Measurements from ENCODE around the gene CD44. TPM values are rescaled to one million over a fixed set of nuclear protein-coding genes. Genes with fewer than 3 reads are reported as not detected.

Gene CD44
- total RNA-seq, 5 donors from 2014 or later (not counting 1 experiment from before 2014, with no cell fraction given): 732 to 1,108 (median 781) TPM

GRCh38 chr11:35148163-35148837 is 9.3 kb downstream of the CD44 start:
- no CpG with 5 or more reads among the region's 5 CpGs for WGBS (ENCODE audit: insufficient coverage)
- H3K9me3 Mint-ChIP-seq: no peaks in the 10 kb centered on the region

DNA sequence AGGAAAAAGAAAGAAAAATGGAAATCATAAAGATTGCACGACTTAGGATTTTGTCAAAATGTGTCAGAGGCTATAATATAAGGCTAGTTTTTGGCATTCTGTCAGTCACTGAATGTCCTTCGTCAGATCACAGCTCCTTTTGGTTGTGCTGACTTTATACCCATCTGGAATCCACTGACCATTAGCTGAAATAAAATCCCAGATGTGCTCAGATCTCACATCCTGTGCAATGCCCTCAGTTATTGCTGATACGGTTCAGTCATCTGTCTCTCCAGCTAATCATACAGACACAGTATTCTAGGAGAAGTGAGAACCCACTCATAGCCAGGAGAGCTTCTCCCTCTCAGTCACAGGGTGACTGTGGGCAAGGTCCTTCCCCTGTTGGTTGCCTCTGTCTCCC is 11.5 kb downstream of the CD44 start:
- Histone ChIP-seq H3K9me3 (no peaks in the 10 kb centered on the region), H3K27me3 (replicated peaks in 1 of 2; ENCODE audit: control insufficient read depth in 2 of 2, extremely low read depth in 1 of 2, insufficient read depth in 2 of 2, low read length in 1 of 2) (no peaks in the 10 kb centered on the region), H3K4me1 (ENCODE audit: control insufficient read depth in 1 of 2, extremely low read depth in 1 of 2, insufficient read depth in 2 of 2, low read length in 2 of 2) (peaks cover 73 to 88% of the 10 kb centered on the region in 2 experiments), H3K4me3 (ENCODE audit: control insufficient read depth in 1 of 2, extremely low read depth in 1 of 2, low read length in 1 of 2) (no peak overlapping the region), H3K27ac (ENCODE audit: low read length) (peak overlapping the region; percentile 57), H3K36me3 (ENCODE audit: control insufficient read depth in 2 of 2, extremely low read depth in 1 of 2, insufficient read depth in 1 of 2, low read length in 1 of 2) (peaks cover 0 to 61% of the 10 kb centered on the region in 2 donors)
- no peaks in the 10 kb centered on the region for H3K27me3 Mint-ChIP-seq
- H3K27ac Mint-ChIP-seq: peak overlapping the region; percentile 88 to 89
- ChIA-PET CTCF (interaction anchor here (0.6 to 3.4 kb wide), 8 partner anchors 9 to 162 kb away, joined by 3 to 21 read pairs (median 4); no protein-coding TSS in a partner anchor), POLR2A (interaction anchor here (0.6 to 8.1 kb wide), 11 partner anchors 9 to 1010 kb away, joined by 3 to 165 read pairs (median 3); no protein-coding TSS in a partner anchor)
- WGBS (ENCODE audit: insufficient coverage): 80% methylated on average over 2 of the region's 3 CpGs
- H3K4me1 Mint-ChIP-seq: peaks cover 99 to 100% (median 100%) of the 10 kb centered on the region in 3 donors
- H3K9me3 Mint-ChIP-seq: no peaks in the 10 kb centered on the region
- H3K4me3 Mint-ChIP-seq: peak overlapping the region; percentile 4 to 91 (median 42)
- DNase-seq (no peak), ATAC-seq (replicated peaks in 1 of 4) (no peak)
- peaks cover 92% of the 10 kb centered on the region for H3K36me3 Mint-ChIP-seq

More at GRCh38 chr11:35148163-35148837, 9.3 kb downstream of the CD44 start:
- Histone ChIP-seq H3K4me3 (ENCODE audit: control insufficient read depth in 1 of 2, extremely low read depth in 1 of 2, low read length in 1 of 2) (no peak overlapping the region), H3K27ac (ENCODE audit: low read length) (peak overlapping the region; percentile 56), H3K27me3 (replicated peaks in 1 of 2; ENCODE audit: control insufficient read depth in 2 of 2, extremely low read depth in 1 of 2, insufficient read depth in 2 of 2, low read length in 1 of 2) (no peaks in the 10 kb centered on the region), H3K9me3 (no peaks in the 10 kb centered on the region), H3K4me1 (ENCODE audit: control insufficient read depth in 1 of 2, extremely low read depth in 1 of 2, insufficient read depth in 2 of 2, low read length in 2 of 2) (peaks cover 72 to 94% of the 10 kb centered on the region in 2 experiments), H3K36me3 (ENCODE audit: control insufficient read depth in 2 of 2, extremely low read depth in 1 of 2, insufficient read depth in 1 of 2, low read length in 1 of 2) (peaks cover 0 to 61% of the 10 kb centered on the region in 2 donors)
- H3K27ac Mint-ChIP-seq: peak overlapping the region; percentile 88 to 89
- H3K4me3 Mint-ChIP-seq: peak overlapping the region; percentile 25 to 91 (median 42)
- no peaks in the 10 kb centered on the region for H3K27me3 Mint-ChIP-seq
- POLR2A ChIA-PET: interaction anchor here (0.6 to 8.1 kb wide), 14 partner anchors 7 to 120 kb away, joined by 3 to 165 read pairs (median 4); partner anchors contain the start of gene CD44 (in 1 of the 2)
- CTCF ChIA-PET: interaction anchor here (0.5 to 3.4 kb wide), 6 partner anchors 12 to 44 kb away, joined by 3 to 21 read pairs (median 4); no protein-coding TSS in a partner anchor
- DNase-seq: peak in 31 of 35 experiments; percentile 45 to 75 (median 60)
- peaks cover 99 to 100% (median 100%) of the 10 kb centered on the region in 3 donors for H3K4me1 Mint-ChIP-seq
- H3K36me3 Mint-ChIP-seq: peaks cover 88% of the 10 kb centered on the region
- peak in 1 of 4 experiments; percentile 26 for ATAC-seq (replicated peaks in 1 of 4)

DNA sequence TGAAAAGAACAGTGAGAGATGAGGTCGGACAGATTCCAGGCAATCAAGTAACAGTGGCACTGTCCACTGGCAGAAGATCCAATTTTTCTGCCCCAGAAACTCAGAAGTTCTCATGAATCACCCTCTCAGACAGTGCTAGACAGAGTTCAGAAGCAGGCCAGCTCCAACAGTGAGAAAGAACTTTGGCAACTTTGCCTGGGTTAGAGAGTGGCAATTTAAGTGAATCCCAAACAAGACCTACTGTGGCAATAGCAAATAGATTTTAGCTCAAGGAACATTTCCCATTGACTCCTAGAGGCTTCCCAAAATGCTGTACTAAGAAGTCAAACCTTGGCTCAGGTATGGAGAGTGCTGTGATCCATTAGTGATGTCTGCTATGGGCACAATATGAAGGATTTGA is 12.3 kb downstream of the CD44 start:
- Mint-ChIP-seq H3K4me1 (peaks cover 99 to 100% (median 100%) of the 10 kb centered on the region in 3 donors), H3K4me3 (peak overlapping the region; percentile 11 to 91 (median 53)), H3K27ac (peak overlapping the region; percentile 88 to 89), H3K36me3 (peaks cover 90% of the 10 kb centered on the region), H3K9me3 (no peaks in the 10 kb centered on the region), H3K27me3 (no peaks in the 10 kb centered on the region)
- ATAC-seq (replicated peaks in 1 of 4) (no peak), DNase-seq (no peak)
- H3K9me3 ChIP-seq: no peaks in the 10 kb centered on the region
- H3K36me3 ChIP-seq (ENCODE audit: control insufficient read depth in 2 of 2, extremely low read depth in 1 of 2, insufficient read depth in 1 of 2, low read length in 1 of 2): peaks cover 0 to 60% of the 10 kb centered on the region in 2 donors
- peaks cover 72 to 88% of the 10 kb centered on the region in 2 experiments for H3K4me1 ChIP-seq (ENCODE audit: control insufficient read depth in 1 of 2, extremely low read depth in 1 of 2, insufficient read depth in 2 of 2, low read length in 2 of 2)
- H3K4me3 ChIP-seq (ENCODE audit: control insufficient read depth in 1 of 2, extremely low read depth in 1 of 2, low read length in 1 of 2): no peak overlapping the region
- ChIA-PET POLR2A (interaction anchor here (0.6 to 8.1 kb wide), 7 partner anchors 10 to 153 kb away, joined by 3 to 165 read pairs (median 5); partner anchors contain the start of gene CD44 (in 1 of the 2)), CTCF (interaction anchor here (1.0 to 2.5 kb wide), 7 partner anchors 8 to 100 kb away, joined by 3 to 11 read pairs (median 4); no protein-coding TSS in a partner anchor)
- H3K27ac ChIP-seq (ENCODE audit: low read length): peak overlapping the region; percentile 57
- WGBS (ENCODE audit: insufficient coverage): no CpG with 5 or more reads among the region's 1 CpG
- H3K27me3 ChIP-seq (replicated peaks in 1 of 2; ENCODE audit: control insufficient read depth in 2 of 2, extremely low read depth in 1 of 2, insufficient read depth in 2 of 2, low read length in 1 of 2): no peaks in the 10 kb centered on the region

DNA sequence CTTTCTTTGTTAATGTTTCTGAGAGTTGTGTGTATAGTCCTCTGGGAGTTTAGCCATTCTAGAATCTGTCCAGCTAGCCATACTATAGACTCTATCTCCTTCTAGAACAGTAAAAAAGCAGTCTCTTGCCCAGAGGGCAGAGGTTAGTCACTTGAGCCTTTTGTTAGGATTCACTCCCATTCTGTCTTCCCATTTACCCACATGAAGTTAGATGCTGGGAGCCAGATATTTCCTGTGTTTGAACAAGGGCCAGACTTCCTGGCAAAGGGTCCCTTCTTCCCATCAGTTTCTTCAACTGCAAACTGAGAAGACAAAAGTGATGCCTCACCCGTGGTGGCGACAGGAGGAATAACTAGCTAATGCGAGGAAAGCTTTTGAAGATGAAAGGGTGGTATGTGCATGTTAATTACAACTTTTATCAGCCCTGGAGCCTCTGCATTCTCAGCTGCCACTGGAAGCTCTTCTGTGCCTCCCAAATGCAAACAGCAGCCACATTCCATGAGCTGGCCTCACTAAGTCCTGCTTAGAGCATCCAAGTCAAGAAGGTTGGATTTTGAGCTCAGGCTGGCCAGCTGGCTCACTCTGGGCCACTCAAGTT is 12.8 kb downstream of the CD44 start:
- Histone ChIP-seq H3K4me1 (ENCODE audit: control insufficient read depth in 1 of 2, extremely low read depth in 1 of 2, insufficient read depth in 2 of 2, low read length in 2 of 2) (peaks cover 74 to 89% of the 10 kb centered on the region in 2 experiments), H3K4me3 (ENCODE audit: control insufficient read depth in 1 of 2, extremely low read depth in 1 of 2, low read length in 1 of 2) (no peak overlapping the region), H3K9me3 (no peaks in the 10 kb centered on the region), H3K36me3 (ENCODE audit: control insufficient read depth in 2 of 2, extremely low read depth in 1 of 2, insufficient read depth in 1 of 2, low read length in 1 of 2) (peaks cover 0 to 58% of the 10 kb centered on the region in 2 donors), H3K27me3 (replicated peaks in 1 of 2; ENCODE audit: control insufficient read depth in 2 of 2, extremely low read depth in 1 of 2, insufficient read depth in 2 of 2, low read length in 1 of 2) (no peaks in the 10 kb centered on the region), H3K27ac (ENCODE audit: low read length) (peak overlapping the region; percentile 57)
- ChIA-PET POLR2A (interaction anchor here (0.5 to 8.1 kb wide), 8 partner anchors 11 to 210 kb away, joined by 3 to 165 read pairs (median 4); partner anchors contain the start of gene CD44 (in 1 of the 2)), CTCF (interaction anchor here (0.6 to 2.5 kb wide), 9 partner anchors 8 to 100 kb away, joined by 3 to 11 read pairs (median 4); no protein-coding TSS in a partner anchor)
- H3K9me3 Mint-ChIP-seq: no peaks in the 10 kb centered on the region
- WGBS (ENCODE audit: insufficient coverage): no CpG with 5 or more reads among the region's 3 CpGs
- H3K27ac Mint-ChIP-seq: peak overlapping the region; percentile 88 to 89
- peaks cover 87% of the 10 kb centered on the region for H3K36me3 Mint-ChIP-seq
- no peaks in the 10 kb centered on the region for H3K27me3 Mint-ChIP-seq
- ATAC-seq (replicated peaks in 1 of 4) (no peak), DNase-seq (no peak)
- peak overlapping the region; percentile 9 to 91 (median 53) for H3K4me3 Mint-ChIP-seq
- peaks cover 99 to 100% (median 100%) of the 10 kb centered on the region in 3 donors for H3K4me1 Mint-ChIP-seq

- Mint-ChIP-seq H3K27ac (peak overlapping the region; percentile 88 to 89), H3K27me3 (no peaks in the 10 kb centered on the region), H3K9me3 (no peaks in the 10 kb centered on the region), H3K36me3 (peaks cover 85% of the 10 kb centered on the region), H3K4me3 (peak overlapping the region; percentile 22 to 91 (median 40)), H3K4me1 (peaks cover 99 to 100% (median 100%) of the 10 kb centered on the region in 3 donors)
- Histone ChIP-seq H3K36me3 (ENCODE audit: control insufficient read depth in 2 of 2, extremely low read depth in 1 of 2, insufficient read depth in 1 of 2, low read length in 1 of 2) (peaks cover 0 to 52% of the 10 kb centered on the region in 2 donors), H3K27ac (ENCODE audit: low read length) (peak overlapping the region; percentile 57), H3K27me3 (replicated peaks in 1 of 2; ENCODE audit: control insufficient read depth in 2 of 2, extremely low read depth in 1 of 2, insufficient read depth in 2 of 2, low read length in 1 of 2) (no peaks in the 10 kb centered on the region), H3K4me3 (ENCODE audit: control insufficient read depth in 1 of 2, extremely low read depth in 1 of 2, low read length in 1 of 2) (no peak overlapping the region), H3K9me3 (no peaks in the 10 kb centered on the region), H3K4me1 (ENCODE audit: control insufficient read depth in 1 of 2, extremely low read depth in 1 of 2, insufficient read depth in 2 of 2, low read length in 2 of 2) (peaks cover 73 to 86% of the 10 kb centered on the region in 2 experiments)
- 88% methylated on average over 2 of the region's 3 CpGs for WGBS (ENCODE audit: insufficient coverage)
- CTCF ChIA-PET: interaction anchor here (0.6 to 2.5 kb wide), 4 partner anchors 9 to 46 kb away, joined by 3 to 11 read pairs (median 4); no protein-coding TSS in a partner anchor
- ATAC-seq (replicated peaks in 1 of 4): no peak
- DNase-seq: no peak
- POLR2A ChIA-PET: interaction anchor here (0.7 to 8.1 kb wide), 2 partner anchors 10 to 11 kb away, joined by 4 to 165 read pairs; no protein-coding TSS in a partner anchor
Measured at GRCh38 chr11:35152575-35152974, 13.6 kb downstream of the CD44 start.

Data from T-cell (primary cell).